HepG2 (cell line): Measurements from ENCODE around the gene ST14. TPM values are rescaled to one million over a fixed set of nuclear protein-coding genes. Genes with fewer than 3 reads are reported as not detected.

ENCODE experiments used
- ELF1 ChIP-seq: sonication (generic); formaldehyde crosslinking; IDR thresholded peaks from 2 replicates; pipeline ENCODE4 v1.4.0; 2020; ENCODE audit warnings: missing genetic modification reagents
- FOXJ3 ChIP-seq: sonication (generic); formaldehyde crosslinking; IDR thresholded peaks from 2 replicates; pipeline ENCODE4 v1.4.0; 2020; ENCODE audit warnings: missing genetic modification reagents, mild to moderate bottlenecking, borderline replicate concordance
- GTF2F1 ChIP-seq: fragments of 150-350 bp; IDR thresholded peaks from 2 replicates; pipeline ENCODE4 v1.6.1; 2014; ENCODE audit warnings: low read length
- HOXA7 ChIP-seq: sonication (generic); formaldehyde crosslinking; IDR thresholded peaks from 2 replicates; pipeline ENCODE4 v1.8.1; 2022; ENCODE audit warnings: mild to moderate bottlenecking, missing genetic modification reagents, moderate library complexity
- KAT7 ChIP-seq: IDR thresholded peaks from 2 replicates; pipeline ENCODE4 v1.6.1; 2018; ENCODE audit warnings: borderline replicate concordance, missing compliant biosample characterization
- KDM5A ChIP-seq: fragments of 200-600 bp; sonication (generic); IDR thresholded peaks from 2 replicates; pipeline ENCODE4 v1.7.0; 2018; ENCODE audit warnings: antibody characterized with exemption, mild to moderate bottlenecking, low read length, borderline replicate concordance
- KLF15 ChIP-seq: sonication (generic); formaldehyde crosslinking; IDR thresholded peaks from 2 replicates; pipeline ENCODE4 v1.8.1; 2023; ENCODE audit warnings: borderline replicate concordance, mild to moderate bottlenecking, inconsistent platforms, missing genetic modification reagents, mixed read lengths
- KMT2B ChIP-seq: IDR thresholded peaks from 2 replicates; pipeline ENCODE4 v1.6.1; 2016; ENCODE audit warnings: missing genetic modification reagents, missing compliant biosample characterization
- MYNN ChIP-seq: sonication (generic); formaldehyde crosslinking; IDR thresholded peaks from 2 replicates; pipeline ENCODE4 v1.4.0; 2020; ENCODE audit warnings: mild to moderate bottlenecking, low read depth, missing genetic modification reagents
- NR0B2 ChIP-seq: sonication (generic); formaldehyde crosslinking; IDR thresholded peaks from 2 replicates; pipeline ENCODE4 v1.4.0; 2020; ENCODE audit warnings: mild to moderate bottlenecking, missing genetic modification reagents
- PCBP1 ChIP-seq: fragments of 200-400 bp; formaldehyde crosslinking; IDR thresholded peaks from 2 replicates; pipeline ENCODE4 v1.6.1; 2017; ENCODE audit warnings: mild to moderate bottlenecking, low read depth, low read length, borderline replicate concordance
- POLR2AphosphoS5 ChIP-seq: IDR thresholded peaks from 2 replicates; pipeline ENCODE4 v1.6.1; 2012; ENCODE audit warnings: low read depth, low read length
- RARG ChIP-seq: sonication (generic); formaldehyde crosslinking; IDR thresholded peaks from 2 replicates; pipeline ENCODE4 v1.4.0; 2020; ENCODE audit warnings: low read depth, mild to moderate bottlenecking, missing genetic modification reagents
- ZBTB1 ChIP-seq: sonication (generic); formaldehyde crosslinking; IDR thresholded peaks from 2 replicates; pipeline ENCODE4 v1.4.0; 2020; ENCODE audit warnings: missing genetic modification reagents, borderline replicate concordance
- ZBTB4 ChIP-seq: sonication (generic); formaldehyde crosslinking; IDR thresholded peaks from 2 replicates; pipeline ENCODE4 v1.4.0; 2020; ENCODE audit warnings: missing genetic modification reagents, mild to moderate bottlenecking, borderline replicate concordance
- ZBTB7A ChIP-seq: sonication (generic); formaldehyde crosslinking; IDR thresholded peaks from 2 replicates; pipeline ENCODE4 v1.8.0; 2022; ENCODE audit warnings: mild to moderate bottlenecking, missing genetic modification reagents
- ZMYM2 ChIP-seq: sonication (generic); formaldehyde crosslinking; IDR thresholded peaks from 2 replicates; pipeline ENCODE4 v1.8.0; 2022; ENCODE audit warnings: mild to moderate bottlenecking, missing genetic modification reagents
- ZNF230 ChIP-seq: sonication (generic); formaldehyde crosslinking; IDR thresholded peaks from 2 replicates; pipeline ENCODE4 v1.4.0; 2020; ENCODE audit warnings: mild to moderate bottlenecking, missing genetic modification reagents
- ZNF572 ChIP-seq: sonication (generic); formaldehyde crosslinking; IDR thresholded peaks from 2 replicates; pipeline ENCODE4 v1.5.1; 2020; ENCODE audit warnings: mild to moderate bottlenecking, missing genetic modification reagents
- ZNF615 ChIP-seq: sonication (generic); formaldehyde crosslinking; IDR thresholded peaks from 2 replicates; pipeline ENCODE4 v1.5.0; 2020; ENCODE audit warnings: mild to moderate bottlenecking, missing genetic modification reagents, borderline replicate concordance
- ZNF766 ChIP-seq: sonication (generic); formaldehyde crosslinking; IDR thresholded peaks from 2 replicates; pipeline ENCODE4 v1.5.0; 2020; ENCODE audit warnings: missing genetic modification reagents, borderline replicate concordance
- ZNF883 ChIP-seq: sonication (generic); formaldehyde crosslinking; IDR thresholded peaks from 2 replicates; pipeline ENCODE4 v1.5.1; 2020; ENCODE audit warnings: mild to moderate bottlenecking, missing genetic modification reagents; ENCODE audit errors: not compliant biosample characterization
- ZSCAN21 ChIP-seq: sonication (generic); formaldehyde crosslinking; IDR thresholded peaks from 2 replicates; pipeline ENCODE4 v1.8.0; 2022; ENCODE audit warnings: mild to moderate bottlenecking, missing genetic modification reagents, moderate library complexity, borderline replicate concordance
- ZSCAN31 ChIP-seq: sonication (generic); formaldehyde crosslinking; IDR thresholded peaks from 2 replicates; pipeline ENCODE4 v1.5.0; 2020; ENCODE audit warnings: low read depth, mild to moderate bottlenecking, missing genetic modification reagents
- polyA plus RNA-seq, 8 experiments: library from polyadenylated mRNA; depleted of rRNA in 3 of 8; stranded (reverse) in 7 of 8; unstranded in 1 of 8; fragments of >200 nt; fragmentation: Illumina TruSeq in 4 of 8; extraction: Trizol in 4 of 8; gene quantifications; 2 replicates each; pipeline versions ENCODE4 v1.2.1 to v1.2.3, GENCODE V29; 2011 to 2016; ENCODE audit warnings: low read depth in 4 of 8, missing spikeins in 1 of 8, mixed read lengths in 1 of 8; ENCODE audit not compliant: insufficient read depth in 1 of 8
- total RNA-seq, 5 experiments: library from RNA; depleted of rRNA; stranded (reverse); fragments of >200 nt; fragmentation: Illumina TruSeq; extraction: Trizol; gene quantifications; 2 replicates each; pipeline ENCODE4 v1.2.3, GENCODE V29; 2016; ENCODE audit warnings: low read depth in 1 of 5
- TF ChIP-seq, protein P1 (sequence below): IDR thresholded peaks from 2 replicates; pipeline ENCODE4 v1.6.1; 2016; ENCODE audit warnings: mild to moderate bottlenecking

Gene ST14
- total and polyA plus RNA-seq, 2 of the 13 experiments (the other 11 are each of a cell fraction or from before 2014, with no cell fraction given) = 0.88 to 1.4 TPM

DNA sequence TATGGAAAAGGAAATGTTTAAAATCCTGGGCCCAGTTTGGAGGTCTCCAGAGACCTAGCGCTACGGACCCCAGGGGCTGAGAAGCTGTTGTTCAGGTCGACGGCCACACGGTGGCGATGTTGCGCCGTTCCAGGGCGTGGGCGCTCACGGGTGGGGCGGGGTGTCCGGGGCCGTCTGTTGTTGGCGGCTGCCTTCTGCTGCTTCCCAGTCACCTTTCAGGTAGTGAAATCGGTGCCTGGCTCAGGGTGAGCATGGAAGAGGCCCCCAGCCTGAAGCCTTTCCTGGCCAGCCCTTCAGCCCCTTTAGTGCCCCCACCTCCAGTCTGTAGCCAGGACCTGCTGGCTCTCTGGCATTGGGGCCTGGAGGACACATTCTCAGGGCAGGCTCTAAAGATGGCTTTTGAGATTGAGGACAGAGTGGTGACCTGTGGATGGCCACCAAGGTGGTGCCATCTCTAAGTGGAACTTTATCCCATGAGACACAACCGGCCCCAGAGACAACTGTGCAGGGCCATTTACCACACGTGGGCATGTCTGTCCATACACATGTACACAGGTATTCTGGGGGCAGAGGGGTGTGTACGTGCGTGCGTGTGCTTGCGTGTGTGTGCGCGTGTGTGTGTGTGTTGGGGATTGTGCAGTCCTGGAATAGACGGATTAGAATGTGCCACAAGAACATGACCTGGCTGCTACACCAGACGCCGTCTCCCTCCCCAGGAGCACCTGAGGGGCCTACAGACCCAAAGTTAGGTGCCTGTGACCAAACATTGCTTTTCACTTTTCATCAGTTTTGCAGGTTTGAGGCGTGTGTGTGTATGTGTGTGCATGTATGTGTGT is 53.8 kb downstream of the ST14 start (continued):
- TF ChIP-seq, protein P1, sequence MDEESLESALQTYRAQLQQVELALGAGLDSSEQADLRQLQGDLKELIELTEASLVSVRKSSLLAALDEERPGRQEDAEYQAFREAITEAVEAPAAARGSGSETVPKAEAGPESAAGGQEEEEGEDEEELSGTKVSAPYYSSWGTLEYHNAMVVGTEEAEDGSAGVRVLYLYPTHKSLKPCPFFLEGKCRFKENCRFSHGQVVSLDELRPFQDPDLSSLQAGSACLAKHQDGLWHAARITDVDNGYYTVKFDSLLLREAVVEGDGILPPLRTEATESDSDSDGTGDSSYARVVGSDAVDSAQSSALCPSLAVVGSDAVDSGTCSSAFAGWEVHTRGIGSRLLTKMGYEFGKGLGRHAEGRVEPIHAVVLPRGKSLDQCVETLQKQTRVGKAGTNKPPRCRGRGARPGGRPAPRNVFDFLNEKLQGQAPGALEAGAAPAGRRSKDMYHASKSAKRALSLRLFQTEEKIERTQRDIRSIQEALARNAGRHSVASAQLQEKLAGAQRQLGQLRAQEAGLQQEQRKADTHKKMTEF (CRISPR knock-in tag) = no peak
- no peak for TF ChIP-seq MYNN (CRISPR knock-in tag)
- TF ChIP-seq HOXA7 (CRISPR knock-in tag) = no peak
- no peak for TF ChIP-seq ZBTB1
- TF ChIP-seq ZBTB7A = peak; percentile 53; the same call in 1 of the 2 replicates
- no peak for TF ChIP-seq ELF1 (CRISPR knock-in tag)
- TF ChIP-seq ZSCAN21 = no peak
- no peak for TF ChIP-seq RARG (CRISPR knock-in tag)
- no peak for TF ChIP-seq KDM5A
- no peak for TF ChIP-seq NR0B2 (CRISPR knock-in tag)
- TF ChIP-seq ZSCAN31 (CRISPR knock-in tag) = 0 out of 2 replicates have a peak, but pooled peaks have one; percentile 17
- TF ChIP-seq ZMYM2 (CRISPR knock-in tag) = no peak
- TF ChIP-seq ZNF230 = 0 out of 2 replicates have a peak, but pooled peaks have one; percentile 29
- no peak for TF ChIP-seq POLR2AphosphoS5
- TF ChIP-seq GTF2F1 = no peak
- no peak for TF ChIP-seq FOXJ3 (CRISPR knock-in tag)
- no peak for TF ChIP-seq ZNF766 (CRISPR knock-in tag)
- no peak for TF ChIP-seq ZNF572 (CRISPR knock-in tag)
- no peak for TF ChIP-seq PCBP1
- TF ChIP-seq KAT7 = no peak
- TF ChIP-seq ZBTB4 (CRISPR knock-in tag) = no peak
- TF ChIP-seq ZNF615 (CRISPR knock-in tag) = no peak
- no peak for TF ChIP-seq KMT2B (CRISPR knock-in tag)
- no peak for TF ChIP-seq ZNF883 (CRISPR knock-in tag)
- TF ChIP-seq KLF15 = no peak
